Astrocyte of the hippocampus (primary cell): ENCODE measurements around the gene RERE.
"Not testable (repeated sequence)": the region's sequence is repeated elsewhere in the genome, so short reads cannot be mapped to it uniquely, and the experiment has no call there.

Experiments used
- DNase-seq: peaks from one replicate; pipeline ENCODE4 v3.0.0; 2011; ENCODE audit warnings: low read depth, low spot score

Gene RERE

GRCh38 chr1:8384088-8384487 is 433.4 kb downstream of the RERE start:
- no peak for DNase-seq

DNA sequence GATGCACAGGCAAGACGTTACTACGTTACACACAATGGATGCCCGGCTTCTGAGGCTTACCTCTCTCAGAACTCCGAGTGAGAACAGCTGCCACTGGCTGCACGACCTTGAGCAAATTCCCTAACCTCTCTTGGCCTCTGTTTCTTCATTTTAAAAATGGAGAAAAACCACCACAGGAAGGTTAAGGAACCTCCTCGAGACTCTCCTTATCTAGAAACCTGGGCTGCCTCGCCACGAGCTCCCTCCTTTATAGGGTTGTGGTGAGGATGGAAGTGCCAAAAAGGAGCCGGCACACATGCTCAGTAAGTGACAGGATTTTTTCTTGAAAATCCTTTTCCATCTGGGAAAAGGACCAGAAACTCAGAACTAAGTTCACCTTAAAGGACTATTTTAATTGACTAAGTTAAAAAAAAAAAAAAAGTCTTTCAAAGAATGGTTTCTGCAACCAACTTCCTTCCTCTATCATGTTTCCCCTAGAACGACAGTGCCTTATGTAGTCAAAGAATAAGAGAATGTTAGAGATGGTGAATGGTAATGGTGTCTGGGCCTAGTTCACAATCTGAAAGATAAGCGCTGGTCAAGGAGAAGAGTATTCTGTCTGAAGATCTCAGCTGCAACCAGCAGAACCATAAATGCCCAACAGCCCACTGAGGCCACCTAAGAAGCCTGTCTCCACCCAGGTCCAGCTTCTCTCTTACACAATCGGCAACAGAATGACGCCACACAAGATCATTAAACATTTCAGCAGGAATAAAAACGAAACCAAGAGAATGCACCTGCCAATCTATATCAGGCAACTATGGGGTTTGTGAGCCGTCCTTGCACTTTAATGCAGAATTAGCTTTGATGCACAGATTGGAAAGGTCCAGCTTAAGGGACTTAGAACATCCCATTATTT is 434.6 kb downstream of the RERE start:
- no peak for DNase-seq

GRCh38 chr1:8382051-8382505 is 435.4 kb downstream of the RERE start:
- peak; percentile 75 for DNase-seq

GRCh38 chr1:8381618-8382017 is 435.8 kb downstream of the RERE start:
- no peak for DNase-seq

GRCh38 chr1:8380310-8380709 is 437.1 kb downstream of the RERE start:
- DNase-seq = not testable (repeated sequence)

DNA sequence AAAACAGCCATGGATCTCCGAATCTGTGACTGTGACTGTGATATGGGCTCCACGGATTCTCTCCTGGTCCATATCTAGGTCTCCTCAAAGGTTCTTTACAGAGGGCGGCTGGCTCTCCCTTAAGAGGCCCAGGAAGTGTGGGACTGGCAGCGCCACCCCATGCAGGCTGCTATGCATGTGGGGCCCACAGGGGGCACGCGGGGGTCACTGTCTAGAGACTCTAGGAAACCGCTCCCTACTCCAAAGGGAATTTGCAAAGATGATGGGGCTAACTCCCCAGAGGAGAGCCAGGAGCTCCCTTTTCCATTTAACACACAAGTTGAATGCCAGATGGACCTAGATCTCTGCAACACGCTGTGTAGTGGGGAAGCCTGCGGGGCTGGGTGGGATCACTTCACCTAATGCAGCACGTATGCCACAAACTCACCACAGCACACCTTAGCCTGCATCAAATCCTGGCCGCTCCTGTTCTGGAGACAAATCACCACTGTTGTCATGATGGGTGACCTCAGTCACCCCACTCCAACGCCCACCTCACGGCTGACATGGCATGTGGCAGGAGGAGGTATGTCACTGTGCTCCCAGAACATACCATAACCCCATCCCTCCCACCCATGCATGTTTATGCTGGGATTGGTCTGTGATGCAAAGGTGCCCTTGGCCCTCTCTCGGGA is 437.8 kb downstream of the RERE start:
- DNase-seq = no peak

GRCh38 chr1:8378981-8379470 is 438.4 kb downstream of the RERE start:
- no peak for DNase-seq

DNA sequence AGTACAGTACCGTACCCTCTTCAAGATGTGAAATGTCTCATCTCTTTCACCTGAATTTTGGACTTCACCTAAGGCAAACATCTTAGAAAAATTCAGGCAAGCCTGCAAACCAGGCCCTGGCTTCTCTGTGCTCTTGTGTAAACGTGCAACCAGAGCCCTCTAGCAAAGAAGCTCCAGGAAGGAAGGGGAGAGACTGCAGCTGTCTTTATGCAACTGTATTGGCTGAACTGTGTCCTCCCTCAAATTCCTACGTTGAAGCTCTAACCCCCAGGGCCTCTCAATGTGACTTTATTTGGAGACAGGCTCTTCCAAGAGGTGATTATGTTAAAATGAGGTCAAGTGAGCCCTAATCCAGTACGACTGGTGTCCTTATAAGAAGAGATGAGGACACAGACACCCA is 439.3 kb downstream of the RERE start:
- no peak for DNase-seq

DNA sequence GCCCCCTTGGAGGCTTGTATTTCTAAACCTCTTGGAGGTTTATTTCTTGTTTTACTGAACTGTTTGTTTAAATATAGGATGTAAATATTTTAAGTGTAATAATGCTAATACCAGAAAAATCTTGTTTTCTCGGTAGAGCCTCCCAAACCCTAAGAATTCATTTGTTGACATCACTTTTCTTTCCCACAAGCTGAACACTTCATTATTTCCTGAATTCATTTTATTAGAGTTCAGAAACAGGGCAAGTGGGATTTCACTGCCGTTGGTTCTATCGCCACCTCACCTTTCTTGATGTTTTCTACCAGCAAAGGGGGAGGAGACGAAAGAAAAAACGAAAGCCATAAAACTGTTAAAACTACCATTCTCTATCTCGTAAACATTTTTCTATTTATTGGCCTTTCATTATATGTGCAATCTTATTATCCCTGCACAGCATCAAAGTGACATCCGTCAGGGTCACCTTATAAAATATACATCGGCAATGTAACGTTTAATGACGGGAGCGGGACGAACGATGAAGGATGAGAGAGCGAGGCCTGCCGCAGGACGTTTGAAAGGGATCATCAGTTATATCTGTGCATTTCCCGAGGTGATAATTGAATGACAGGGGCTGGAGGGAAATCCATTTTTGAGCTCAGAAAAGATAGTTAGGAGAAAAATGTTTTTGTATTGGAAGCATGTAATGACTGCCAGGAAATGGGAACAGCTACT is 440.0 kb downstream of the RERE start:
- no peak for DNase-seq

GRCh38 chr1:8376358-8376840 is 441.0 kb downstream of the RERE start:
- no peak for DNase-seq

GRCh38 chr1:8374812-8375211 is 442.6 kb downstream of the RERE start:
- DNase-seq = peak; percentile 28

DNA sequence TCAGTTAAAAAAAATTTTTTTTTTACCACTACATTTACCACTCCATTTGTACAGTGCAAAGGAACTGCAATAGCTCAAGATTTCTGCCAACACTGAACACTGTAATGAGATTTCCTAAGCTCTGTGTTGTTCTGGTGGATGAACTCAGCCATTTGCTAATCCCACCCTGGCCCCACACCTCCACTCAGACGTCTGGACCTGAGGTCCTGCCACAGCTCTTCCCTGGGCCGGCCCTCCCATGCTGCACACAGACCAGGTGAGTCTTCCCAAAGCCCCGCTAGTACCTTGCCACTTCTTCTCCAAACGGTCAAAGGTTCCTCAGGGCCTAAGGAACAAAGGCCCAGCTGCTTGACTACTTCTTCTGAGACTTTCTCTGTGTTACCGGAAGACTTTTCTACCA is 443.1 kb downstream of the RERE start:
- DNase-seq = no peak

DNA sequence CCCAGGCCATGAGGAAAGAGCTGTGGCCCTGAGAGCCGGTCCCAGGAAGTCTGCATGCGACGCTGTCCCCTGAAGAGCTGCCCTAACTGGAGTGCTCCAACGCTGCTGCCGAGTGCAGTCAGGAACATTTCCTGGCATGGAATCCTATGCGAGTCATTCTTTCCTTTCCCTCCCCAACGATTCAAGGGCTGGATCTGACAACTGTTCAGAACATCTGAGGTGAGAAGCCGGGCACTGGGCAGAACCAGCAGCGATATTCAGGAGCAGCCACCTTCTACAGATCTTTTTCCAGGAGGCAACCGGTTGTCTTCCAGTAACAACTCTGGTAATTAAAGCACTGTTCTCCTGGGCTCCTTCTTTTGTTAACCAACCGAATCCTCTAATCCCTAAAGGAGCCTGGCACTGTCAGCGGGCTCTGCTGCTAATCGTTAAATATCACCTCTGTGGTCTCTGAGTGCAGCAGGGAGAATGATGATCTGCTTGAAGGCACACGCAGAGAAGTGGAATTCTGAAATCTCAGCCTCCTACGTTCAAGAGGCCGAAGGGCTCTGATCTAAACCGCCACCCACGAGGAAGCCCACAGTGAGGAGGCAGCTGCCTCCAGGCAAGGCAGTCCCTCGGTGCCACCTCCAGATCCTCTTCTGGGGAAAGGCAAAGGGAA is 443.7 kb downstream of the RERE start:
- DNase-seq = peak; percentile 92

DNA sequence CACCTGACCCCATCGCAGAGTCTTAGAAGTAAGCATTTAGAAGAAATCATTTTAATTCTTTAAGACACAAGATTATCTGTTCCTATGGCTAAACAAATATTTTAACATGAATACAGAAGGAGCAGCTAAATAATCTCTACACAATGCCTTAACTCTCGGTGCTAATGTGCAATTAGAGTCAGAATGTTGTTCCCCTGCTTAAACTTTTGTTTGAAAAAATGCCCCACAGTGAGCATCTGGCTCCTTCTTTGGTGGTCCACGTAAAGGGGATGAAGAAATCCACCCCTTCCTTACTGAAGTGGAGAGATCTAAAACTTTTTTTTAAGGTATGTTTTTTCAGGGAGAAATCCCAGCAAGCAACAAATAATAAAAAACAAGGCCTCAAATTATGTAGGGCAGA is 444.3 kb downstream of the RERE start:
- DNase-seq = no peak

DNA sequence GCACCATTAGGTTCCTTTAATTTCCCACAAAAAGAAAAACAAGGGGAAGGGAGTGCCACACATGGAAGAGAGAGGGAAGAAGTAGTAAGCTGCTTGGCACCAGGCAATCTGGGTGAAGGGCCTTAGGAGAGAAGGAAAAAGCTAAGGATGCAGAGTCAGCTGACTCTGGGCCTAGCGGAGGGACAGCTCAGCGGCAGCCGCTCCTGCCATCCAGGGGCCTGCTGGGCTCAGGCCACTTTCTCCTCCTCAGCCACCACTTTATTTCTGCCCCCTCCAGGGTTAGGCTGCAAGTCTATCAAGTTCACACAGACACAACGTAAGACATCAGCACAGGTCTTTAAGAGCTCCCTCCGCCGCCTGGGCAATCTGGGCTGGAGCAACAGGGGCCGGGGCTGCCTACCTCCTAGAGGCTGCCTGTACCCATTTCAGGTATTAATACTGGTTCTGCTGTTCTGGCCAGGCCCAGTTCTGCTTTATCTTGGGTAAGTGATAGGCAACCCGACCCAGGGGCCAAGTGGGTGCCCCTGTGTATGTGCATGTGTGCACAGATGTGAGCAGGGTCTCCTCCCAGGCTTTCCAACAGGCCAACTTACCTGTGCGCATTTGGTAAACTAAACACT is 446.0 kb downstream of the RERE start:
- no peak for DNase-seq

DNA sequence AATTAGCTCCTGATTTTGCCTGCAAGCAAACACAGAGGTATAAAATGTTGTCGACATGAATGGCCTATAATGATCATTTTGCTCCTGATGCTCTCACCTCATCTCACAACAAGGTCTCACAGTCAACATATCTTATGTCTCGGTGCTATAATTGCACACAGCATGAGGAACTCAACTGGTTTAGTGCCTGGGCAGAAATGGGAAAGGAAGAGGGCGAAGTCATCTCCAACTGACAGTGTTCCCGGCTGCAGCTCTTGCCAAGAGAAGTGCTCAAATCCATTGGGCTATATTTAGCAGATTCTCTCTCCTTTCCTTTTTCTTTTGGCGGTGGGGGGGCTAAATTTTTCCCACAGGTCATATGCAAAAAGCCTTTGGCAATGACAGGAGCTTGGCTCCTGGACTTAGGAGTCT is 446.5 kb downstream of the RERE start:
- no peak for DNase-seq

GRCh38 chr1:8370046-8370881 is 447.2 kb downstream of the RERE start:
- peak; percentile 69 for DNase-seq

GRCh38 chr1:8368956-8369639 is 448.3 kb downstream of the RERE start:
- DNase-seq = no peak

DNA sequence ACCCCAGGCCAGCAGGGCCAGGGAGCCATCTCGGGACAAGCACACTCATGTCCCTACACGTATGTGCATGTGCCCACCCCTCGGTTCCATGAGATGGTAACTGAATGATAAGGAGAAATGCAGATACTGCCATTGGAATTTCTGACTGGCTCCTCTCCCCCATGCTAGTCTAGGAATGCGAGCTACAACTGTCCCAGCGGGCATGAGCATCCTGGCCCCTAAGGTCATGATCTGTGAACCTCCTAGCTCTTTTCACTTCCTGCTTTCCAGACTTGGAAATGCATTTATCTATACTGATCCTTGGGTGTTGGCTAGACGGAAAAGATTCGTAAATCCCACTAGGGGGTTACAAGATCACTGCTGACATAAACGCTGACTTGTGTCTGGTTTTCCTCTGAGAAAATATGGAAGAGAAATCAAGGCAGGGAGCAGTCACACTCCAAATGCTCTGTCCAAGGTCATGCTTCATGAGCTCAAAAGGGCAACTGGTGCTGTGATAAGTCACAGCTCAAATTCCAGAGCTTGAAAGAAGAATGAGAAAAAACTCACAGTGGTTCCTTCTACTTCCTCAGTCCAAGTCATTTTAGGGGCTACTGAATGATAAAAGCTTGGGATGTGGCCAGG is 449.8 kb downstream of the RERE start:
- DNase-seq = no peak
